ENCODE results near the gene LCNL1.

DNA sequence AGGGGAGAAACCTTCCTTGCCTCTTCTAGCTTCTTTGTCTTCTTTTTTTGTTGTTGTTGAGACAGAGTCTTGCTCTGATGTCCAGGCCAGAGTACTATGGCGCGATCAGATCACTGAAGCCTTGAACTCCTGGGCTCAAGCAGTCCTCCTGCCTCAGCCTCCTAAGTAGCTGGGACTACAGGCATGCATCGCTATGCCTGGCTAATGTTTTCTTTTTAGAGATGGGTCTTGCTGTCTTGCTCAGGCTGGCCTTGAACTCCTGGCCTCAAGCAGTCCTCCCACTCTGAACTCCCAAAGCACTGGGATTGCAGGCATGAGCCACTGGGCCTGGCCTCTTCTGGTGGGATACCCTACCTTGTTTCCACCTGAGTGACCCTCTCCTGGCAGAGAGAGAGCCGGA, 6.1 kb downstream of the LCNL1 start:
- TF ChIP-seq CTCF (IDR thresholded peaks at IDR 0.05) (no peak), POLR2AphosphoS5 (IDR thresholded peaks at IDR 0.05; ENCODE audit: low read depth, low read length) (no peak), SIN3A (IDR thresholded peaks at IDR 0.05; ENCODE audit: borderline replicate concordance, insufficient read depth, low read depth, low read length) (no peak), TCF7L2 (IDR thresholded peaks at IDR 0.05; ENCODE audit: low read depth, low read length) (no peak)
- TF ChIP-seq, protein P1, sequence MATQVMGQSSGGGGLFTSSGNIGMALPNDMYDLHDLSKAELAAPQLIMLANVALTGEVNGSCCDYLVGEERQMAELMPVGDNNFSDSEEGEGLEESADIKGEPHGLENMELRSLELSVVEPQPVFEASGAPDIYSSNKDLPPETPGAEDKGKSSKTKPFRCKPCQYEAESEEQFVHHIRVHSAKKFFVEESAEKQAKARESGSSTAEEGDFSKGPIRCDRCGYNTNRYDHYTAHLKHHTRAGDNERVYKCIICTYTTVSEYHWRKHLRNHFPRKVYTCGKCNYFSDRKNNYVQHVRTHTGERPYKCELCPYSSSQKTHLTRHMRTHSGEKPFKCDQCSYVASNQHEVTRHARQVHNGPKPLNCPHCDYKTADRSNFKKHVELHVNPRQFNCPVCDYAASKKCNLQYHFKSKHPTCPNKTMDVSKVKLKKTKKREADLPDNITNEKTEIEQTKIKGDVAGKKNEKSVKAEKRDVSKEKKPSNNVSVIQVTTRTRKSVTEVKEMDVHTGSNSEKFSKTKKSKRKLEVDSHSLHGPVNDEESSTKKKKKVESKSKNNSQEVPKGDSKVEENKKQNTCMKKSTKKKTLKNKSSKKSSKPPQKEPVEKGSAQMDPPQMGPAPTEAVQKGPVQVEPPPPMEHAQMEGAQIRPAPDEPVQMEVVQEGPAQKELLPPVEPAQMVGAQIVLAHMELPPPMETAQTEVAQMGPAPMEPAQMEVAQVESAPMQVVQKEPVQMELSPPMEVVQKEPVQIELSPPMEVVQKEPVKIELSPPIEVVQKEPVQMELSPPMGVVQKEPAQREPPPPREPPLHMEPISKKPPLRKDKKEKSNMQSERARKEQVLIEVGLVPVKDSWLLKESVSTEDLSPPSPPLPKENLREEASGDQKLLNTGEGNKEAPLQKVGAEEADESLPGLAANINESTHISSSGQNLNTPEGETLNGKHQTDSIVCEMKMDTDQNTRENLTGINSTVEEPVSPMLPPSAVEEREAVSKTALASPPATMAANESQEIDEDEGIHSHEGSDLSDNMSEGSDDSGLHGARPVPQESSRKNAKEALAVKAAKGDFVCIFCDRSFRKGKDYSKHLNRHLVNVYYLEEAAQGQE (IDR thresholded peaks at IDR 0.05; ENCODE audit: insufficient read depth in 1 of 2, low read depth in 2 of 2, low read length in 1 of 2), result no peak

All from Panc1 (cell line).